IPS-NIHi7 (cell line): Measurements from ENCODE around the gene TEDC2.
A peak's percentile ranks its signal among the peaks of the same experiment; 100 is the strongest.
"Not testable (repeated sequence)": the region's sequence is repeated elsewhere in the genome, so short reads cannot be mapped to it uniquely, and the experiment has no call there.

Experiments used
- DNase-seq: peaks from one replicate; pipeline ENCODE4 v3.0.0; 2012; ENCODE audit warnings: mixed read lengths; ENCODE audit errors: extremely low spot score

TEDC2 gene

DNA sequence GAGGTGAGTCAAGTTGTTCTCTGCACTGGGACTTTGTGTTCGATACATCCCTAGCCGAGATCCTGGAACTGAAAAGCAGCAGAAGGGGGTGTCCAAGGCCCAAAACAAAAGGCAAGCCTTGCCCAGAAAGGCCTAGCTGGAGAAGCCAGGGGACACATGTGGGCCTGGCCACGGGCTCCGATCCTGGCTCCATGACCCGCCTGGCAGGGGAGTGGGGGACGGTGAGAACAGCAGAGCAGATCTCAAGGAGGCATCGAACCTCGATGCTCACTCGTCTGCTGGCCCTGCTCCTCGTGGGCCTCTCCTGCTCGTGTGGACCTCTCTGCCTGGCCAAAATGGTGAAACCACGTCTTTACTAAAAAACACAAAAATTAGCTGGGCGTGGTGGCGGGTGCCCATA is 21.8 kb upstream of the TEDC2 start:
- no peak for DNase-seq

DNA sequence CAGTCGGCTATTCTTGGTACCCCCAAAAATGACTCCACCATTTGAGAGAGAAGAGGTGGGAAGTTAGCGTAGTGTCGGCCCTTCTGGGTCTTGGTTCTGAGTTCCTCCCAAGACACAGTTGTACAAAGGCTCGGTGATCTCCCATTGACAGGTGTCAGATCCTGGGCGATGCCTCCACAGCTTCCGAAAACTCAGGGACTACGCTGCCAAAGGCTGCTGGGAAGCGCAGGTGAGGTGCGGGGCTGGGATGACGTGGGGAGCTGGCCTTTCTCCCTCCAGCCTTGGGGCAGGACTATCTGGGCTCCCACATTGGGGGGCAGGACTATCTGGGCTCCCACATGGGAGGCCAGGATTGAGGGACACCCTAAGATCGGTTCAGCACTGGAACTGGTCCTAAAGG is 20.3 kb upstream of the TEDC2 start:
- DNase-seq: no peak

DNA sequence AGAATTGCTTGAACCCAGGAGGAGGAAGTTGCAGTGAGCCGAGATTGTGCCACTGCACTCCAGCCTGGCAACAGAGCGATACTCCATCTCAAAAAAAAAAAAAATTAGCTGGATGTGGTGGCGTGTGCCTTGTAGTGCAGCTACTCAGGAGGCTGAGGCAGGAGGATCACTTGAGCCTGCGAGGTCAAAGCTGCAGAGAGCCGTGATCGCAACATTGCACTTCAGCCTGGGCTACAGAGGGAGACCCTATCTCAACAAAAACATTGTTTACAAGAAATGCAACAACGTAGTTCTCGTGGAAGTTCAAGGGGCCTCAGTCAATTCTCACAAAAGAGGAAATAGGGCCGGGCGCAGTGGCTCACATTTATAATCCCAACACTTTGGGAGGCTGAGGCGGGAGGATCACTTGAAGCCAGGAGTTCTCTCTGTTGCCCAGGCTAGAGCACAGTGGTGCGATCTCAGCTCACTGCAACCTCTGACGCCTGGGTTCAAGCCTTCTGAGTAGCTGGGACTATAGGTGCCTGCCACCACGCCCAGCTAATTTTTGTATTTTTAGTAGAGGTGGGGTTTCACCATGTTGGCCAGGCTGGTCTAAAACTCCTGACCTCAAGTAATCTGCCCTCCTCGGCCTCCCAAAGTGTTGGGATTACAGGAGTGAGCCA is 18.6 kb upstream of the TEDC2 start:
- not testable (repeated sequence) for DNase-seq

DNA sequence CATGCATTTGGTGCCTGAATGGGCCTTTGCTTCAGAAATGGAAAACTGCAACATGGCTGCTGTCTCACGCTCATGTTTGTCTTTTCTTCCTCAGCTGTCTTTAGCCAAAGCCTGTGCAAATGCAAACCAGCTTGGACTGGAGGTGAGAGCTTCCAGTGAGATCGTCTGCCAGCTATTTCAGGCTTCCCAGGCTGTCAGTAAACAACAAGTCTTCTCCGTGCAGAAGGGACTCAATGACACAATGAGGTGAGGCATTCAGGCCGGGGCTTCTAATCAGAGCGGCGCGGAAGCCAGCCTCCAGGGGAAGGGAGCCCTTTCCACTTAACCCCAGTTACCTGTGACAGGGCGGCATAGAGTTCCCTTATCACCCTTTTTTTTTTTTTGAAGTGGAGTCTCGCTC is 16.4 kb upstream of the TEDC2 start:
- no peak for DNase-seq

DNA sequence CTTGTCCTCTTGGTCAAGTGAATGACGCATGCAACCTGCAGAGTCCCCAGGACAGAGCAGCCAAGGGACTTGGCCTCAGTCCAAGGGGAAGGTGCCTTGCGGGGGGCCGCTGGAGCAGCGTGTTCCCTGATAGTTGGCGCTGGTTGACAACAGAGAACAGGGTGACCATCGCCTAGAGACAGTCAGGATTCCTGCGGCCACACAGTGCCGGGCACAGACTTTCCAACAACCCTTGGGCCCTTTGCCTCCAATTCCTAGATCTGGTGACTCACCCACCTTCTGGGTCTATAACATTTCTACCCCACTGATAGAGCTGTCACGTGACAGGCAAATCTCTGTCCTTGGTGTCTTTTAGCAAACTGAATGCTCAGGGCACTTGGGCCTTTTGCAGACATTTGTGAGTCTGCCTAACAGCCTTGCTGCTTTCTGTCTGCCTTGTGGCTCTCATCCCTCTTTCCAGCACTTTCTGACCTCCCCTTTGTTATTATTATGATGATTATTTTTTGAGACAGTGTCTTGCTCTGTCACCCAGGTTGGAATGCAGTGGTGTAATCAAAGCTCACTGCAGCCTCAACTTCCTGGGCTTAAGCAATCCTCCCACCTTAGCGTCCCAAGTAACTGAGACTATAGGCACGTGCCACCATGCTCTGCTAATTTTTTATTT is 11.9 kb upstream of the TEDC2 start:
- no peak for DNase-seq

DNA sequence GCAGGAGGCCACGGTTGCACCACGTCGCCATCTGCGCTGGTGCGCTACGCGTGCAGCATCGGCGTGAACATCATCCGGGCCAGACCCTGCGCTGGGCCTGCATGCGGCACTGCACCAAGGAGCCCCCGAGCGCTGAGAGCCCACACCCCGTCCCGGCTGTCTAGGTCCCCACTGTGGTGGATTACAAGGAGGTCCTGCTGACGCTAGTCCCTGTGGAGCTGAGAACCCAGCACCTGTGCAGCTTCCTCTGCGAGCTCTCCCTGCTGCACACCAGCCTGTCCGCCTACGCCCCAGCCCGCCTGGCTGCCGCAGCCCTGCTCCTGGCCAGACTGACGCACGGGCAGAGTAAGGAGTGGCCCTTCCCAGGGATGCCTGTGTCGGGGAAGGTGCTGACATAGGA is 10.8 kb upstream of the TEDC2 start:
- no peak for DNase-seq

DNA sequence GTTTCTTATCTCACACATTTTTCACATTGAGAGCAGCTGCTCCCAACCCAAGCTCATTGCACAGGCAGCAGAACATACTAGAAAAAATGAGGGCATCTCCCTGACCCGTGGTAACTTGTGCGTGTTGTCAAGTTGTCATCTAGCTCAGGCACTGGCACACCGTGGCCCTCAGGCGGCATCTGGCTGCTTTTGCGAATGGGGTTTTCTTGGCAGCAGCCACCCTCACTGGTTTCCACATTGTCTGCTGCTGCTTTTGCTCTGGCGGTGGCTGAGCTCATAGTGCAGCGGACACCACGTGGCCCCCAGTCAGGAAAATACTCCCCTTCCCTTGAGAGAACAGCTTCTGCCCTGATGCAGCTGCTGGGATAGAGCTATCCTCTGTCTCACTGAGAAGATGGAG is 9.4 kb upstream of the TEDC2 start:
- DNase-seq: no peak

DNA sequence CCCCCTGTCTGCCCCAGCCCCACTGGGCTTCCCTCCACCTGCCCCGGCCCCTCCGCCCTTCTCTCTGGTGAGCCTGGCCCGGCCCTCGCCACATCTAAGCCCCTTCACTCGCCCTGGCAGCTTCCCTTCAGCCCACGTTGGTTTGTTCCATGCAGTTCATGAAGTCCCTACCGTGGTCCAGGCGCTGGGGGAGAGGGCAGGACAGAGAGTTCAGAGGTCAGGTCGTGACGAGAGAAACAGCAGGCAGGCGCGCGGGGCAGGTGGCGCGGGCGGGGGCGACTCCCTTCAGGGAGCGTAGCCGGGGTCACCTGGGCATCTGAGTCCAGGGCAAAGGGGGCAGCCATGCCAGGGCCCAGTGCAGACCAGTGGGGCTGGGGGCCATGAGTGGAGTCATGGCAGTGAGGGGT is 8.9 kb upstream of the TEDC2 start:
- DNase-seq: no peak

DNA sequence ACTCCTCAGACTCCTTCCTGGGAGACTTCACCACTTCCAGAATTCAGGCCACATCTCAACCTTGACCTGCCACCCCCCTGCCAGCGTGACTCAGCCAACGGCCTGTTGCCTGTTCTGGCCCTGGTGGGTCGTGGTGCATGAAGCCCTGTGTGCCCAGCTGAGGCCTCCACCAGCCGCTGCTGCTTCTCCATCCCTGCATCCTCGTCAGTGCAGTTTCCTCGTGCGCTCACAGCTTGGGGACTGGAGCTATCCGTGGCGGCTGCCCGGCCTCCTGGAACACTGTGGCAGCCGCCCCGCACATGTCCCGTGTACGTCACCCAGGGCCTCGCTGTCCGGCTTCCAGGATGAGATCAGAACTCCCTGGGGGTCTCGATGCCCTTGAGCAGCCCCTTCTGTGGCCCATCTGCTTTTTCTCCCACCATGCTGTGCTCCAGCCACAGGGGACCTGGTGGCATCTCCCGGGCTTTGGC is 8.0 kb upstream of the TEDC2 start:
- DNase-seq: no peak

DNA sequence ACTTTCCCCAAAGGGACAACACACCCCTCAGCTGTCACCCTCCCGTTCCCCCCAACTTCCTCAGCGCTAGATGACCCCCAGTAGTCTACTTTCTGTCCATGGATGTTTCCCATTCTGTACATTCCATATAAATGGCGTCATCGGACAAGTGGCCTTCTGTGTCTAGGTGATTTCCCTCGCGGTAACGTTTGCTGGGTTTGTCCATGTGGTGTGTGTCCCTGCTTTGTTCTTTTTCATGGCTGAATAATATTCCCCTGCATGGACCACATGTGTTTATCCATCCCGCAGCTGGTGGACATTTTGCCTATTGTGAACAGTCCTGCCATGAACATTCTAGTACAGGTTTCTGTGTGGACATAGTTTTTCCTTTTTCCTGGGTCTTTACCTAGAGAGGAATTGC is 7.3 kb upstream of the TEDC2 start:
- no peak for DNase-seq

DNA sequence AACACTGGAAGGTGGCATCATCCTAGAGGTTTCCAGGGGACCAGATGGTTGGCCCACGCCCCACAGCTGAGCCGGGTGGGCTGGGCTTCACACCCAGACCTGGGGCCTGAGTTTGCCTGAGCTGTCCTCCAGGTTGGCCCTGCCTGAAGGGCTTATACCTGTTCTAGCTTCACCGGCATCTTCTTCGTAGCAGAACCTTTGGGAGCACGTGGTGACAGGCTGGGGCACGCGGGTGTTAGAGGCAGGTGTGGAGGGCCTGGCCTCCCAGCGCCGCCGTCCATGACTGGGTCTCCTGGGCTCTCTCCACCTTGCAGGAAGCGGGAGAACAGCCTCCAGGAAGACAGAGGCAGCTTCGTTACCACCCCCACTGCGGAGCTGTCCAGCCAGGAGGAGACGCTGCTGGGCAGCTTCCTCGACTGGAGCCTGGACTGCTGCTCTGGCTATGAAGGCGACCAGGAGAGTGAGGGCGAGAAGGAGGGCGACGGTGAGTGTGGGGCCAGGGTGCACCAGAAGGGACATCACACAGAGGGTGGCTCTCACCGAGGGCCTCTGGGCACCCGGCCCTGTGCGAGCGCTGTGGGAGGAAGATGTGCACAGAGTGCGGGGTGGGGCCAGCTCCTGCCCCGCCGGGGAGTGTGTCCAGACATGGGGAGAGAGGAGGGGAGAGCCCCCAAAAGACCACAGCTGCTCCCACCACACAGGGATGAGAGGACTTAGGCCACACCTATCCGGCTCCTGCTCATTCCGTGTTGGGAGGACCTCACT is 4.6 kb upstream of the TEDC2 start:
- no peak for DNase-seq

DNA sequence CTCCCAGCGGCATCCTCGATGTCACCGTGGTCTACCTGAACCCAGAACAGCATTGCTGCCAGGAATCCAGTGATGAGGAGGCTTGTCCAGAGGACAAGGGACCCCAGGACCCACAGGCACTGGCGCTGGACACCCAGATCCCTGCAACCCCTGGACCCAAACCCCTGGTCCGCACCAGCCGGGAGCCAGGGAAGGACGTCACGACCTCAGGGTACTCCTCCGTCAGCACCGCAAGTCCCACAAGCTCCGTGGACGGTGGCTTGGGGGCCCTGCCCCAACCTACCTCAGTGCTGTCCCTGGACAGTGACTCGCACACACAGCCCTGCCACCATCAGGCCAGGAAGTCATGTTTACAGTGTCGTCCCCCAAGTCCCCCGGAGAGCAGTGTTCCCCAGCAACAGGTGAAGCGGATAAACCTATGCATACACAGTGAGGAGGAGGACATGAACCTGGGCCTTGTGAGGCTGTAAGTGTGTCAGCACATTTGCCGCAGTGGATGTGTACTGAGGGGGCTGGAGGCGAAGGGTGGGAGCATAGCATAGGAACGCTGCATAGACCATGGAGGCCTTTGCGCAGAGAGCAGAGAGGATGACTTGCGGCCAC is 3.3 kb upstream of the TEDC2 start:
- no peak for DNase-seq

DNA sequence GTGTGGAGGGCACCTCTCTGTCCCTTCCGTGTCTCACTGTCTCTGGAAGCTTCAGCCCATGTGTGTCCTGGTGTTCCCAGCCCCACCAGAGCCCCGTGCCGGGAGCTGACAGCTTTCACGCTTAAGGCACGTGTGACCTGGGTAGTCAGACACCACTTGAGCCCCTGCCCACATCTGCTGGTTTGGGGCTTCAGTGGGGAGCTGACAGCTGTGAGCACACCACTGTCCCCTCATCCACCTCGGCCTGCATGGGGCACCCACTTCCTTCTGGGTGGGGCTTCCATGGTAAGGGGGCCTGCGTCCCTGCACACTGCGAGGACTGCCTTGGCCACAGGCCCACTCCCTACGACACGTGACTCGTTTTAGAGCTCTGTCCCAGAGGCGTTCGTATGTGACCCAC is 2.6 kb upstream of the TEDC2 start:
- no peak for DNase-seq

DNA sequence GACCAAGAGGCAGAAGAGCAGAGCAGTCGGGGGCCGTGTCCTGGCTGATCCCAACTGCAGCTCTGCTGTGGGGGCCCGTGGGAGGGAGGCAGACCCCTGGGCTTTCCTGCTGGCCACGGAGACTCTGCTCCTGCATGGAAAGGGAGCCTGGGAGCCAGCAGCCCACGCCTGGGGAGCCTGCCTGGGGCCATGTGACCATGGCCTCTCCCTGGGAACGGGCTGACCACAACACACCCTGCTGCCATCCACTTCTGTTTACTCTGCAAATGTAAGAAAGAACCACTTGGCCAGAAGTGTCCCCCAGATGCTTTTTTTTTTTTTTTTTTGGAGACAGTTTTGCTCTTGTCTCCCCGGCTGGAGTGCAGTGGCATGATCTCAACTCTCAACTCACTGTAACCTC is 2.0 kb upstream of the TEDC2 start:
- no peak for DNase-seq

DNA sequence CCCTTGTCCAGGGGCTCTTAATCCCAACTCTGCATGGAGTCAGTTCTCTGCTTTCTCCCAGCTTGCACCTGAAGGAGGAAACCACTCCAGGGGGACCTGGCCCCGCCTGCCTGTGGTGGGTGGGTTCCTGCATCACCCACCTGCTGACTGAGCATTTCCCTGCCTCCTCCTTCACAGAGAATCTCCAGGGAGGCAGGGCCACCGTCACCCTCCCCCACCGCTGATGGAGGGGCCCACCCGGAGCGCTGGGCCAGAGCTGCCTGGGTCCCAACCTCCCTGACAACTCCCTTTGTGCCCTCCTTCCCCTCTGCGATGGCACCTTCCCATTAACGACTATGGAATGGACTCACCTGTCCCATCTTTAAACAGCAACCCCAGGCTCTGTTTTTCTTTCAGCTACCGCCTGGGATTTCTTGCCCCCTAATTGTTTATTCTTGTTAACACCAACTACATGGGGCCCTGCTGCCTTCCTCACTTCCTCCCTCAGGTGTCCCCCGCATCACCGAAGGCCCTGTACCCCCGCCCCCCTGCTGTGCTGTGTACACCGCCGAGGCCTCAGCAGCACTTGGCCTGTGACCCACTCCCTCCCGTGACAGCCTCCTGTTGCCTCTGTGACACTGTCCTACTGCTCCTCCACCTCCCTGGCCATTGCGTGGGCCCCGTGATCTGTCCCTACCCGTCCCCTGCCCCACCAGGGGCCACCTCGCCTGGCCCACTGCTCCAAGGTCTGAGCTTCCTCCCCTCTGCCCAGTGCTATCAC is 842 bp upstream of the TEDC2 start:
- peak; percentile 31 for DNase-seq

DNA sequence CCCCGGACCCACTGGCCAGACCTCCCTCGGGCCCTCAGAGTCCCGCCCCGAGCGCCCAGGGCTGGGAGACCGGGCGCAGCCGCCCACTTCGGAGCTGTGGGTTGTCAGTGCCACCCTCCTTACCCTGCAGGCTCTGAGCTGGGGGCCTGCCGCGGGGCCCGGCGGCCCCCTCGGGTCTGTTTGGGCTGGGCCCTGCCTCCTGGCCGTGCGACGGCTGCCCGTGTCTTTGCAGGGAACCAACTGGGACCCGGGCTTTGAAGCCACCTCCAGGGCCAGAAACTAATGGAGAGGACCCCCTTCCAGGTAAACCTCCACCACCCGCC is 443 bp downstream of the TEDC2 start:
- DNase-seq: no peak

DNA sequence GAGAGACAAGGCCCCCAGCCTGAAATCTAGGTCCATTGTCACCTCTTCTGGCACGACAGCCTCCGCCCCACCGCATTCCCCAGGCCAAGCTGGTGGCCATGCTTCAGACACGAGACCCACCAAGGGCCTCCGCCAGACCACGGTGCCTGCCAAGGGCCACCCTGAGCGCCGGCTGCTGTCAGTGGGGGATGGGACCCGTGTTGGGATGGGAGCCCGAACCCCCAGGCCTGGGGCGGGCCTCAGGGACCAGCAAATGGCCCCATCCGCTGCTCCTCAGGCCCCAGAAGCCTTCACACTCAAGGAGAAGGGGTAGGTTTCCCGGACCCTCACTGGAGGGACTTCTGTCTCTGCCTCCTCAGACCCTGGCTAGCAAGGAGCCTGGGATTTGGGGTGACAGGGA is 1.0 kb downstream of the TEDC2 start:
- DNase-seq: no peak

DNA sequence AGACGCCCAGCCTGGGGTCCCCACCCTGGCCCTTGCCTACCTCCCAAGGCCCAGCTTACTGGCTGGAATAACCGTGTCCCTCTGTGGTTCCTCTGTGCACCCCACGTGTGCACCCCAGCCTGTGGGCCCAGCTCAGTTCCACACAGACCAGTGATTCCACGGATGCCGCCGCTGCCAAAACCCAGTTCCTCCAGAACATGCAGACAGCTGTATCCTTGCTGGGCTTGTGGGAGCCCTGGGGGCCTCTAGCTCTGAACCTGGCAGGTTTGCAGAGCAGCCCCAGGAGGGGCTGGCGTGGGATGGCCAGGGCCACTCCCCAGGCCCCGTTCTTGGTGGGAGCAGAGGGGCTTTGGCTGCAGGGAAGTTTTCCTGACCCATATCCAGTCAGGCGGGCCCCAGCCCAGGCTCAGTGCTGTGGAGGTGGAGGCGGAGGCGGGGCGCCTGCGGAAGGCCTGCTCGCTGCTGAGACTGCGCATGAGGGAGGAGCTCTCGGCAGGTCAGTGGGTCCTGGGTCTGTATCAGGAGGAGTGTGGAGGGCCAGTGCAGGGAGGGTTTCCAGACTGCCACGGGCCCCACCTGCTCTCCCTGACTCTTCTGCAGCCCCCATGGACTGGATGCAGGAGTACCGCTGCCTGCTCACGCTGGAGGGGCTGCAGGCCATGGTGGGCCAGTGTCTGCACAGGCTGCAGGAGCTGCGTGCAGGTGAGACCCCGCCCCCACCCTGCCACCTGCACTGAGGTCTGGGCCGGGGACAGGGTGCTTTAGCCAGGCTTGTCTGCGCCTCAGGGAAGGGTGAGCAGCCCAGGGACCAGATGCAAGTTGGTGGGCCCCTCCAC is 2.3 kb downstream of the TEDC2 start:
- no peak for DNase-seq

DNA sequence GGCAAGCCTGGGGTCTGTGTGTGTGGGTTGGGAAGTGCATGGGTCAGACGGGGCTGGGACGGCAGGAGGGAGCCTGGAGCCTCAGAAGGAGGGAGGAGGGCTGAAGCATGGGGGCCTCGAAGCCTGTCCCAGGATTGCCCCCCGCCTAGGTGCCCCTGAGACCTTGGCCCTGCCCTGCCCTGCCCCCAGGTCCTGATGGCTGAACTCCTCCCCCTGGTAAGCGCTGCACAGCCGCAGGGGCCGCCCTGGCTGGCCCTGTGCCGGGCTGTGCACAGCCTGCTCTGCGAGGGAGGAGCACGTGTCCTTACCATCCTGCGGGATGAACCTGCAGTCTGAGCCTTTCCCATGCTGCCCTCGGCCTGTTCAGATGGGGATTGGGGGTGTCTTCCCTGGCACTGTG is 4.4 kb downstream of the TEDC2 start:
- no peak for DNase-seq

DNA sequence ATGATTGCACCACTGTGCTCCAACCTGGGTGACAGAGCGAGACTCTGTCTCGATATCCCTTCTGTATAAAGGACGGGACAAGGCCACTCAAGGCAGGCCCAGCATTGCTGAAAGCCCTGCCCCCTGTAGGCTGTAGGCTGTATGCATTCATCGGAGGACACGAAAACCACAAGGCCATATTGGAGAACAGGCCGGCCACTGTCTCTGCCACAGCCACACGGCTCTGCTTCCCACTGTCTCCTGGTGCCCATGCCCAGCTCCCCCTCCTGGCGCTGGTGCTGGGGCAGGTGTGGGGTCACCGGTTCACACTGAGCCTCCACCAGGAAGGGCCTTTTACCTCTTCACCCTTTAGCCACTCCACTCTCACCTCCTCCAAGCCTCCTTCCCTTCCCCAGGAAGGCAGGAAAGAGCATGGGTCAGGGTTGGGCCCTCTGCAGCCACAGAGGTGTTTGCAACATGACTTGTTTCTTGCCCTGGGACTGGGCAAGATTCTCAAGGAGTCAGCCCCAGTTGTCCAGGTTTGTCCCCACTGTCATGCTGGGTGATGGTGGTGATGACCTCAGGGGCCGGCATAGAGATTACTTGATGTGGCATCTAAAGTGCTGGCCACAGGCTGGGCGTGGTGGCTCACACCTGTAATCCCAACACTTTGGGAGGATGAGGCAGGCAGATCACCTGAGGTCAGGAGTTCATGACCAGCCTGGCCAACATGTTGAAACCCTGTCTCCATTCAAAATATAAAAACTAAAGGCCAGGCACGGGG is 5.9 kb downstream of the TEDC2 start:
- no peak for DNase-seq
